ENCODE data around the gene MBNL2.

- no peak for TF ChIP-seq EZH2phosphoT487 (IDR thresholded peaks at IDR 0.05; ENCODE audit: low read depth, severe bottlenecking, unreplicated experiment)
- TF ChIP-seq CTCF (IDR thresholded peaks at IDR 0.05; ENCODE audit: poor library complexity) = no peak
Measured at GRCh38 chr13:97339019-97339987, 117.2 kb downstream of the MBNL2 start.
